Measurements from ENCODE around the gene TMEM242. TPM values are rescaled to one million over a fixed set of nuclear protein-coding genes. Genes with fewer than 3 reads are reported as not detected.
"Not testable (repeated sequence)": the region's sequence is repeated elsewhere in the genome, so short reads cannot be mapped to it uniquely, and the experiment has no call there.

The TMEM242 gene
- 19.4 TPM for total RNA-seq
- long read RNA-seq, full-length matches to known transcripts = 6 of 8 reads
- long read RNA-seq, partial matches to known transcripts = 2 of 8 reads
- long read RNA-seq, other reads (novel, unspliced or antisense) = 0 of 8 reads

DNA sequence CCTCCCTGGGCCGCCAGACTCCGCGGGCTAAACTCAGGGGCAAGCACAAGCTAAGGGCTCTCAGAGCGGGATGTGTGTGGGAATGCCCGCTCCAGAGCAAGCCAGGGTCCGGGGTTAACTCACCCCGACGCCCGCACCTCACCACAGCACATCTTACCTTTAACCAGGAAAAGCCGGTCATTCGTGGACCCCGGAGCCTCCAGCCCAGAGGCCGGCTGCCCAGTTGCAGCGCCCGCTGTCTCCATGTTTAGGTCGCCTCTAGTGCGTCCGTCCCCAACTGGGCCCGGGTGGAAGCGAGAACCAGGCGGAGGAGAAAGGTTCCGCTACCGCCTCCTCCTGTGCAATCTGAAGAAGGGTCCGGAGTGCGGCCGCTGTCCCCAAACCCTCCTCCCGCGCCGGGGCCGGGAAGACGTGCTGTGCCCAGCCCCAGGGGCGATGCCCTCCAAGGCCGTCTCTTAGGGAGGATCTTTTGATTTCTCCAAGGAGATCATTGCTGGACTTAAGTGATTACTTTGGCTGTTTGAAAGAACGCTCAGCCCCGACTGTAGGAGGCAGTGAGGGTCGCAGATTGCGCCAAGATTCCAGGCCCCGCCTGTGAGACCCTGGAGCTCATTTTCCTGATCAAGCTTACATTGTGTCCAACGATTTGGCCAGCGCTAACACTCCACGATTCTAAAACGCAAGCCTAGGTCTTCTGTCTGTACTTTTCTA is at the start of gene TMEM242:
Gene TMEM242, minus strand, starts transcription at position 265 of the 711 bp plus-strand sequence. Its CDS starts 20 bp downstream, at position 245.
- peak; percentile 95 for DNase-seq (ENCODE audit: missing footprints)
- ATAC-seq = peak; percentile 97
- intact Hi-C loops (cut with DNase I) = loop anchor here (2.0 to 5.0 kb wide), 2 partner anchors 57 to 109 kb away; partner anchors contain the start of gene ZDHHC14

DNA sequence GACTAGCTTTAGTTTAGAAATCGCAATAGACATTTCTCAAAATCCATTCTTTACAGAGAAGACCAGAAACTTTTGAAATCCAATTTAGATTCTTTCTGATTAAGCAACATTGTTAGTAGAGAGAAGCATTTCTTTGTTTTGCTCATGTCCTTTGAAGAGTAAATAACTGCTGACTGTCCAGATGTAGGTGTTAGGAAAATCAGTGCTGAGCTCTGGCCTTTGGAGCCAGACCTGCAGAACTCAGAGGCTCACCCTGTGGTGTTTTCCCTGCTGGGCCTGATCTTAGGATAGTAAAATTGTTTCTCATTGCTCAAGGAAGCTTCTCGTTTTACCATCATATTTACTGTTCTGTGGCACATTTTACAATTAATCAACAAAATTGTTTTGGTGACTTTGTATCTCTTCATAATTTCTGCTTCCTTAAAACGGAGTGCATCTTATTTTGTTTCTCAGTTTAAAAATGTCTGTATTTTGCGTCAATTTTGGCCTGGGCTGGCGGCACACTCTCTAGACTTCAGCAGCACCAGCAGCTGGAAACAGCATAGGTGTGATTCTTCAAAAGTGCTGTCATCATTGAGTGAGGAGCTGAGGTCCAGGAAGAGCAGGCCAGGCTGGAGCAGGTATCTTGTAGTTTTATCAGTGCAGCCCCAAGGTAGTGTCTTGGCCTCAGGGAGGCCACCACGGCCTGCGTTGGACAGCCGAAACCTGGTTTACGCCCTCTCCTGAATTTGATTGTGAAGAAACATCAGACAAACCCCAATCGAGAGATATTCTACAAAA is 49.4 kb upstream of the TMEM242 start:
- intact Hi-C loops (cut with DNase I) = no loop called here
- DNase-seq (ENCODE audit: missing footprints) = no peak
- ATAC-seq = no peak

DNA sequence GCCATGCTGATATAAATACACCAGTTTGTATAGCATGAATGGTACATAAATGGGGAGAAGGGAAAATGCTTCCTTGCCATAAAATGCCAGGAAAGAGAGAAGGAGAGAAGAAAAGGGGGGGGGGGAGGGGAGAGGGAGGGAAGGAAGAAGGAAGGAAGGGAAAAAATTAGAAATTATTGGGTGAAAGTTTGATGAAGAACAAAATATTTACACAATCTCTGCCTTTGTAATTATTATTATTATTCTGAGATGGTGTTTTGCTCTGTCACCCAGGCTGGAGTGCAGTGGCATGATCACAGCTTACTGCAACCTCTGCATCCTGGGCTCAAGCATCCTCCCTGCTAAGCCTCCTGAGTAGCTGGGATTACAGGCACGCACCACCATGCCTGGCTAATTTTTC is 47.4 kb upstream of the TMEM242 start:
- DNase-seq (ENCODE audit: missing footprints) (no peak), ATAC-seq (no peak)
- intact Hi-C loops (cut with DNase I) = no loop called here

DNA sequence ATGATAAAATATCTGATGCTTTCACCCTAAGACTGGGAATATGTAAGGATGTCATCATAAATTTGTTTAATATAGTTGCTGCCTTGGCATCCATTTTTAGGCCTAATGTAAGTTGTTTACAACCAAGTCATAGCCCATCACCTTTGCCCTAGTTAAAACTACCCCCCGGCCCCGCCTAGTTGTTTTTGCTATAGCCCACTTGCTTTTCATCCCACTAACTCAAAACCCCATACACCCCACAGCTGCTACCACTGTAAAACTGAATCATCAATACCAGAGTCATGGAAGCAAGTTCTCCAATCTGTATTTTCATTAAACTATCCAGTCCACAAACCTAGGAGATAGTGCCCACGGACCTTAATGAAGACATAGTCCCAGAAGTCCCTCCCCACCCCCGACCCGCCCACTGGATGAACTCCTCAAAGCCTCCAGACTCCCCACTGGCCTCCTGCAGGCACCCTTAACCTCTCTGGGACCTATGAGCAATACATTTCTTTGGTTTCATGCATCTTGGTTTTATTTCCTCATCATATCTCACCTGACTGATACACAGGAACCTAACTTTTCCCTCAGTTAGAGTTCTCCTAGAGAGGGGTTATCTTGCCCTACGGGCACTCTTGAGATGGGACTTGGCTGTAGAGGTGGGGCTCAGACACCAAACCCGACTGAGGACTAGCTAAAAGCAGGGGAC is 45.2 kb upstream of the TMEM242 start:
- ATAC-seq = no peak
- intact Hi-C loops (cut with DNase I) = no loop called here

DNA sequence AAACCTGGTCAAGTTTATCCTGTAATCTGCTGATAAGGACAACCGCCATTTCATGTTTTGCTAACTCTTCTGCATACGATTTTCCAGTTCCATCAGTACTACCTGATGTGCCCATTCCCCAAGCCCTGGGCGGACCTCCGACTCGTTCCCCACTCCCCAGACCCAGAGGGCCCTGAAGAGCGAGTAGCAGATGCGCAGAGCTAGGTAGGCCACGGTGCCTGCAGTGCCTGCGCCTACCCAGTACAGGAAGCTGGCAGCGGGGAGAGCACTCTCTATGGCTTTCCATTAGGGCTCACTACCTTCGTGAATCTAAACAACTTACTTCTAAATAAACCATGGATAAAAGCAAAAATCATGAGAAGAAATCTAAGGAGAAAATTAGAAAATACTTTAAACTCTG is 43.3 kb upstream of the TMEM242 start:
- intact Hi-C loops (cut with DNase I) = no loop called here
- no peak for DNase-seq (ENCODE audit: missing footprints)
- no peak for ATAC-seq

More for the DNA sequence above, 45.2 kb upstream of the TMEM242 start:
- no peak for DNase-seq (ENCODE audit: missing footprints)

DNA sequence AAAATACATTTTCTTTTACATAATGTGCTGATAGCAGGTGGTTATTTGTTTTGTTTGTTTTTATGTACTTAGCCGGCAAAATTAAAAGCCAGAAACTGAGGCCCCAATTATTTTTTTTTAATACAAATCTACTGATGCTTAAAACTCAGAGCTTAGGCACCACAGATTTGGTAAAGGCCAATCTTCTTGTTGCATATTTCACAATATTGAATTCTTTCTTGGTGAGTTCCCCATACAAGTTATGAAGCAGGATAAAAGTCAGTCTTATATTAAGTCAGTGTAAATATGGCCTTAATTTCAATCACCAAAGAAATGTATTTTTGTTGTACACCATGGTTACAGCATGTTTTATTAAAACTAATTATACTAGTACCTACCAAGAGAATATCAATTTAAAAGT is 41.4 kb upstream of the TMEM242 start:
- intact Hi-C loops (cut with DNase I) = no loop called here
- DNase-seq (ENCODE audit: missing footprints) (no peak), ATAC-seq (no peak)

DNA sequence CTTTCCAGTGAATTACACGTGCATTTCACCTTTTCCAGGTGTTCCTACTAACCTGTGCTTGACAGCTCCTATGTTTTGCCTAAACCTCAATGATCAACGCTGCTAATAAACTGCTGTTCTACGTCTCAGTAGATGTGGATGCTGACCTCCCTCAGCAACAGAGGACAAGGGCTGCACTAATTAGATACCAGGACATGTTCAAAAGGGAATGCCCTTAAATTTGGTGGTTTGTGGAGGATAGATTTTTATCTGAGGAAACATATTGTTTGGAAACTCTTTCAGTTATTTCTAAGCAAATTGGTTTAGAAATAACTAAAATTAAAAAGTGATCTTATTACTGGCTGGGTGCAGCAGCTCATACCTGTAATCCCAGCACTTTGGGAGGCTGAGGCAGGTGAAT is 38.6 kb upstream of the TMEM242 start:
- ATAC-seq = no peak
- intact Hi-C loops (cut with DNase I) = no loop called here

DNA sequence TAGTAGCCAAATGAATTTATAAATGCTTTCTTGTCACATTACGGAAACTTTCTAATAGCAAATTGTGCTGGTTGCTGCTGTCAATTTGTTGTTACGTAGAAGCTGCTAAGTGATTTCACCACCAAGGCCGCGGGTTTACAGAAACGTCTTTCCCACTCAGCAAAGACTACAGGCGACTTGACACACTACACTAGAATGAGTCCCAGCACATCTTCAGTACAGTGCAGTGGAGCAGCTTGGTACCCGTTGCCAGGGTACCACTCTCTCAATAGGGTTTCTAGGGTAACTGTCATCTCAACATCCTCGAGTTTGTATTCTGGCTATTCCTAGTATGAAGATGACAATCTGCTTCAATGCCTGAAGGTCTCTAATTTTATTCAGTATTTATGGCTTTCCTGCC is 35.0 kb upstream of the TMEM242 start:
- ATAC-seq = no peak
- no peak for DNase-seq (ENCODE audit: missing footprints)
- intact Hi-C loops (cut with DNase I) = no loop called here

More for the DNA sequence above, 38.6 kb upstream of the TMEM242 start:
- no peak for DNase-seq (ENCODE audit: missing footprints)

DNA sequence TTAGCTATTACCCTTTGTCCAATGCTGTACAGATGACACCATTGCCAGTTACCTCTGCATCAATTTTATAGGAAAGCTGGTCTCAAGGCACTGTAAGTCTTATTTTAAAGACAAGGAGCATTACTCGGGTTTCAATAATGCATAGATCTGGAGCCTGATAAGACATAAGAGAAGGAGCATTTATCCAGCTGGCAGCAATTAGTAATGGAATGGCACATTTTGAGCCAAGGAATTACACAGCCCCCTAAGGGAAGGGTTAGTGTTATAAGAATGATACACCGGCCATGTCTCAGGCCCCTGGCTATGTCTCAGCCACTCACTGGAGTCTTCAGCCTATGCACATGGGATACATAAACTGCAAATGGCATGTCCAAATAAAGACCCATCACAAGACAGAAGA is 23.1 kb upstream of the TMEM242 start:
- DNase-seq (ENCODE audit: missing footprints) (no peak), ATAC-seq (no peak)
- intact Hi-C loops (cut with DNase I) = no loop called here

DNA sequence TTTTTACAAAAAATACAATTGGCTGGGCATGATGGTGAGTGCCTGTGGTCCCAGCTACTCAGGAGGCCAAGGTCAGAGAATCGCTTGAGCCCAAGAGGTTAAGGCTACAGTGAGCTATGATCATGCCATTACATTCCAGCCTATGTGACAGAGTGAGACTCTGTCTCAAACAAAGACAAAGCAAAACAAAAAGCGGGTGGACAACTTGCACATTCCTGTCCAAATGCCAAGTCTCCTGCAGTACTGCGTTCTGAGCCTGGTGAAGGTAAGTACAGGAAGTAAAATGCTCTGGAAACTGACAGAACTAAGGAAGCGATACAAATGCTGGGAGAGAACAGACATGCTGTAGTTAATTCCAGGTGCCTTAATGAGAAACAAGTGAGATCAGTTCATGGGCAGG is 20.4 kb upstream of the TMEM242 start:
- ATAC-seq = no peak
- intact Hi-C loops (cut with DNase I) = no loop called here
- no peak for DNase-seq (ENCODE audit: missing footprints)

DNA sequence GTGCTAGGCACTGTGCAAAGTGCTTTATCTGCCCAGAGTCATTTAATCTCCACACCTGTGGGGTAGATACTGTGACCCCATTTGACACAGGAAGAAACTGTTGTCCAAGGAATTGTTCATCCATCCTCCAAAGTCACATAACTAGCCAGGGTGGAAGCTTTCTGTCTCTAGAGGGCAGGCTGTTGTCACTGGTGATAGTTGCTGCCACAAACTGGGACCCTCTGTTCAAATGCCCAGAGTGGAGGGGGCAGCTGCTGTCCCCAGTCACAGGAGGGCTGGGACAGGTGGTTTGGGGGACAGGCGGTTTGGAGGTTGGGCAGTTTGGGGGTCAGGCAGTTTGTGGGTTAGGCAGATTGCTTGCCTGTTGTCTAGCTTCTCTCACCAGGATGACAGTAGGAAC is 16.1 kb upstream of the TMEM242 start:
- DNase-seq (ENCODE audit: missing footprints) (no peak), ATAC-seq (no peak)
- intact Hi-C loops (cut with DNase I) = no loop called here

DNA sequence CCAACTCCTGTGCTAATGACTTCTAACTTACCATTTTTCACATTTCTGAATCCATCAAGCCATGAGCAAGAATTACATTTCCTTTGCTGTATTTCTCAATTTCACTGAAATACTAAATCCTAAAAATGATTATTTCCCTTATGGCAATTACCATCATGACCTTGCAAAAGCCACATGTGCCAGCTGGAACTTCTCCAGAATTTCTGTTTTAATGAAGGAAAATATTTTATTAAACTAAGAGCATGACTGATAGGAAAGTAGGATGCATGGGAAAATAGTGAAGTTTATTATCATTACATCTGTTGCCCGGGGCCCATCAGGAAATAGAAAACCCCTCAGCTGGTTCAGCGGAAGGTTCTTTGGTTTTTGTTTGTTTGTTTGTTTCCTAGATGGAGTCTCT is 14.4 kb upstream of the TMEM242 start:
- no peak for ATAC-seq
- intact Hi-C loops (cut with DNase I) = no loop called here

DNA sequence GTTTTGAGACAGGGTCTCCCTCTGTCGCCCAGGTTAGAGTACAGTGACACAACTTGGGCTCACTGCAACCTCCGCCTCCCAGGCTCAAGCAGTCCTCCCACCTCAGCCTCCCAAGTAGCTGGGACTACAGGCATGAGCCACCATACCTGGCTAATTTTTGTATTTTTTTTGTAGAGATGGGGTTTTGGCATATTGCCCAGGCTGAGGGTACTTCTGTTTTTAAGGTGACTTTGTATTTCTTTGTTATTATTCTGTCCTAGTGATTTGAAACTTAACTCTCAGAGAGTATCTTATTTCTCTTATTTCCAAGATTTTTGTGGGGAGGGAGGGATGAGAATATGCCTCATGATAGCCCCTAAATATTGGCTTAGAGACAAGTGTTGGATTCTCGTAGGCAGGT is 14.0 kb upstream of the TMEM242 start:
- ATAC-seq; DNase-seq (ENCODE audit: missing footprints); intact Hi-C loops (cut with DNase I): not testable (repeated sequence)

More for the DNA sequence above, 14.4 kb upstream of the TMEM242 start:
- DNase-seq (ENCODE audit: missing footprints) = no peak

DNA sequence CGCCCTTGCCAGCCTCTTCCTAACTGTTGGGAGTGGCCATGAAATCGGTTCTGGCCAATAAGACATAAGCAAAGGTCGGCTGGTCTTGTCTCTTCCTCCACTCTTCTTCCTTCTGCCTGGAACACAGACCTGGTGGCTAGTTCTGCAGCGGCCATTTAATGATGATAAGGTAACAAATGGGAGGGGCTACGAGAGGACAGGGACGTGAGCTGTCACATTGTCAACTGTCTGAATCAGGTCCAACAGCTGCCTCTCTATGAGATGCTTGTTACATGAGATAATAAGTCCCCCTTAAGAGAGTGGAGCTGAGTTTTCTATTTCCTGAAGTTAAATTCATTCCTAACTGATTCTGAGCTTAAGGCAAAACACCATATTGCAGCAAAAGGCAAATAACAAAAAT is 12.5 kb upstream of the TMEM242 start:
- DNase-seq (ENCODE audit: missing footprints) (no peak), ATAC-seq (peak; percentile 37)
- intact Hi-C loops (cut with DNase I) = no loop called here

DNA sequence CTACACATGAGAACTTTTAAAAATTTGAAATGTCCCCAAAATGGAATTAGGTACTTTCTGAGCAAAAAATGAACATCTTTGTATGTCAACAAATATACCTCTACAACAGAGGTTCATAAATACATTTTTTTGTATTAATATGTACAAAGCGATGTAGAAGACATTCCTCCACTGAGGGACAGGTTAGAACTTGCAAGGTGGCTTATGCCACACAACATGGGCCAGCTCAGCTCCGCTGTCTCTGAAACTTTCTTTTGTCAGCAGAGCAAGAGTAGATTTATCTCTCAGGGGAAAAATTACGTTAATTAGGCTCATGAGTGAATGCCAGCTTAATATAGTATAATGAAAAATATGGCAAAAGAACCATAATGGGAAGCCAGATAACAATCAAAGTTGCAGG is 10.6 kb upstream of the TMEM242 start:
- no peak for DNase-seq (ENCODE audit: missing footprints)
- intact Hi-C loops (cut with DNase I) = no loop called here
- ATAC-seq = no peak

DNA sequence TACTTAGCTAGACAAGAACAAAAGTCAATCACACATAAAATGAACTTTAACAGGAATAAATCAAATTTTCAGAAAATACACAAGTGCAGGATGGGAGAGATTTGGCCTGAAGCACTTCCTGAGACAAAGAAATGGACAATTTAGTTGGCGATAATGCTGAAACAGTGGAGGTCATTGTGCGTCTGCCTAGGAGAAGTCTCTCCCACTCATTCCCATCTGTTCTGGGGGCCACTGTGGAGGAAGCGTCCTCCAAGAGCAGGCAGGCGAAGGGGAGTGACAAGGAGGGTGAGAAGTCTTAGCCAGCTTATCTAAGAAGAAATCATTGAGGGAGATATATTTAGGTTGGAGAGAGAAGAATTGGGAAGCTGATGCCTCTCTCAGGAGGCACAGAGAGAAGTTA is 10.2 kb upstream of the TMEM242 start:
- intact Hi-C loops (cut with DNase I) = no loop called here
- ATAC-seq = no peak
- no peak for DNase-seq (ENCODE audit: missing footprints)

DNA sequence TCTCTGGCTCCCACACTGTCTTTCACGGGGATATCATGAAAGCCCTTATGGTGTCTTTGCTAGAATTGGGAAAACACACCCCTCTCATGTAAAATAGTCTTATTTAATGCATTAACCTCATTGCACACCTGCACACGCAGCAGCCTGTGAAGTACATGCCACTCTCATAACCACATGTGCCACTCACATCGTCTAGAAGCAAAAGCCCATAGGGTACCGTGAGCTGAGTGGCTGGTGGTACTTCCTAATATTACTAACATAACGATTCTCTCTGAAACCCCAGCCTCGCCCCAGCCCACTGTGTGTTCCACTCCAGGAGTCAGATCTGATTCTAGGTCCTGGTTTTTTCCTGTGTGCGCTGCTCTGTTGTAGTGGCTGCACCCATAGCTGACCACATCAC is 9.5 kb upstream of the TMEM242 start:
- ATAC-seq (no peak), DNase-seq (ENCODE audit: missing footprints) (no peak)
- intact Hi-C loops (cut with DNase I) = no loop called here

DNA sequence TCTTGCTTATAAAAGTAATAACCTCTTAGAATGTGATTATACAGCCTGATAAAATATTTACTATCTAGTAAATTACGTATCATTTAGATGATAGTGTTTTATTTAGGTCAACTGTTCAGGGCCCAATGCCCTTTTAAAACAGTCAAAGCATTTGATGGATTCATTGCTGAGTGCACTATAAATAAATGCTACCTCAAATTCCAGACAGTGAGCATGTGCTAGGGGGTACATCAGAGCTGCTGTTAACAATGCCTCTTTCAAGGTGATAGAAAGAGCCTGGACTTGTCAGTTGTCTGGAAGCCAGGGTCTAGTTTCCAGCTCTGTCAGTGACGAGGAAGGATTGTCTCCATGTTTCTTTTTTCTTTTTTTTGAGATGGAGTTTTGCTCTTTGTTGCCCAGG is 7.5 kb upstream of the TMEM242 start:
- no peak for DNase-seq (ENCODE audit: missing footprints)
- intact Hi-C loops (cut with DNase I) = no loop called here
- peak; percentile 64 for ATAC-seq

DNA sequence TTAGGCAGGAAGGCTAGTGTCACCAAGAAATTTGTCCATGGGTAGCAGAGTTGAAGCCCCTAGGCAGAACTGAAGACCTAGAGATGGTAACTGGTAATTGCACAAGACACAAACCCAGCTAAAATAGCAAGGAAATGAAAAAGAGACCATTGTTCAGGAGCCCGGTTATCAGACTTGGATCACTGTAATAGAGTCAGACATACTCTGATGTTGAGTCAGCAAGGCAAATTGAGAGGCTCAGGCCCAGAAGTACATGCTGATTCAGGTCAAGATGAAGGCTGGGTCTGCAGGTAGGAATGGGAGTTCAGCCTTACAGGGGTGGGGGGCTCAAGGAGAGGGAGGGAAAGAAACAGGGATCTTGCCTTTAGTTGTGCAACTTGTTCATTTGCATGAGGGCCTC is 6.5 kb upstream of the TMEM242 start:
- intact Hi-C loops (cut with DNase I) = no loop called here
- DNase-seq (ENCODE audit: missing footprints) (no peak), ATAC-seq (no peak)

Data from Right ventricle myocardium inferior (tissue), 1 donor.